ENCODE measurements around the gene RTP2.

The RTP2 gene

DNA sequence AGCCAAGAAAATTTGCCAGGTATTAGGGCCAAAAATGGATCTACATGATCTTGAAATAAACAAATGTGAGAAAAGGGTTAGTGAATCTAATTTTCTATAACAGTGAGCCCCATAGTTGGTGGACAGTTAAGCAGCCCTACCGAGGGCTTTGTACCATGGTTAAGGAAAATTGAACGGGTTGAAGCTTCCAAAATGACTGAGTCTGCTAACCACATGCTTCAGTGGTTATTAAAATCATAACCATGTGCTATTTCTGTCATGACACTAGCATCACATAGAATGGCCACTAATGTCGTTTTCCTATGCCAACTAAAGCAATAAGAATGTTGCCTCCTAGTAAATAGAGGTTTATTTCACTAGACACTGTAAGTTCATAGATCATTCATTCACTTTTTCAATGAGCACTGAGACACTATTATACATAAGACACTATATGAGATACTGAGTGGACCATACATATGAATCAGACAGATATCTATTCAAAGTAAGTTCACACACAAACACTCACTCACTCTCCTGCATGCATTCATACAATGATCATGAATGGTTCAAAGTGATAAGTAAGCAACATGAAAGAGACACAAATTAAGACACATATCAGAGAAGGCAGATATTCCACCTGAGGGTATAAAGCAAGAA, 36.5 kb downstream of the RTP2 start:
- DNase-seq, result no peak

- no peak for DNase-seq
Observed at GRCh38 chr3:187665010-187665409, 37.3 kb downstream of the RTP2 start.

GRCh38 chr3:187662848-187663409, 39.4 kb downstream of the RTP2 start:
- no peak for DNase-seq

DNA sequence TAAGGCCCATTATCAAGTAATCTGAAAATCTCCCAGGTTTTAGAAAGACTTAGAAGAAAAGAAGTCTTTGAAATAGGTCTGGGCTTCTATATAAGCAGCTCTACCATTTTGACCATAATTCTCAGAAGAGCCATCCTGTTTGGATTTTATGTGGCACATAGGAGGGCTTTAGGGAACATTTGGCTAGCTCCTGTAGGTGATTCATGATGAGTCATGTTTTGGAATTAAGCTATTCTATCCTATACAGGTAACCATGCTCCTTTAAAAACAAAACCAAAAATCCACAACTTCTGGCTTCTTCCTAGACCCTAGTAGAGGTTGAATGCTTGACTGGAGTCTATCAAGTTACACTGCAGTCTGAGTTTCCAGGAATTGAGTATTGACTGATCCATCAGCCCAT, 41.1 kb downstream of the RTP2 start:
- no peak for DNase-seq

GRCh38 chr3:187651282-187651681, 51.1 kb downstream of the RTP2 start:
- DNase-seq, result no peak

Data from activated naive CD4-positive, alpha-beta T cell treated with Interleukin-2 at 50 U/mL for 16 hours (primary cell).